SK-N-SH (cell line): ENCODE data around the gene FLACC1.

Experiments
- CTCF ChIP-seq: fragments of 200-600 bp; sonication (generic); IDR thresholded peaks from 2 replicates; pipeline ENCODE4 v1.6.1; 2017; ENCODE audit warnings: antibody characterized with exemption, mild to moderate bottlenecking, moderate library complexity
- JUND ChIP-seq: IDR thresholded peaks from 2 replicates; pipeline ENCODE4 v1.4.0; 2012
- MAX ChIP-seq: IDR thresholded peaks from 2 replicates; pipeline ENCODE4 v1.4.0; 2012; ENCODE audit warnings: low read depth
- MXI1 ChIP-seq: IDR thresholded peaks from 2 replicates; pipeline ENCODE4 v1.6.1; 2012; ENCODE audit warnings: mild to moderate bottlenecking, low read depth, low read length, improper control_type of control experiment
- POLR2AphosphoS5 ChIP-seq: IDR thresholded peaks from 2 replicates; pipeline ENCODE4 v1.6.1; 2012; ENCODE audit warnings: low read depth, low read length
- RFX5 ChIP-seq: IDR thresholded peaks from 2 replicates; pipeline ENCODE4 v1.6.1; 2012; ENCODE audit warnings: mild to moderate bottlenecking, improper control_type of control experiment, low read length
- SIN3A ChIP-seq: IDR thresholded peaks from 2 replicates; pipeline ENCODE4 v1.6.1; 2012; ENCODE audit warnings: low read depth, mild to moderate bottlenecking, low read length, moderate library complexity, borderline replicate concordance
- USF2 ChIP-seq: fragments of 150-350 bp; IDR thresholded peaks from 2 replicates; pipeline ENCODE4 v1.6.1; 2017; ENCODE audit warnings: antibody characterized with exemption, low read length, low read depth, borderline replicate concordance
- YY1 ChIP-seq: IDR thresholded peaks from 2 replicates; pipeline ENCODE4 v1.4.0; 2012; ENCODE audit warnings: low read depth, mild to moderate bottlenecking
- ZBTB33 ChIP-seq: IDR thresholded peaks from 2 replicates; pipeline ENCODE4 v1.4.0; 2012; ENCODE audit warnings: low read depth, borderline replicate concordance

- TF ChIP-seq JUND (no peak), CTCF (no peak), SIN3A (no peak), RFX5 (no peak), USF2 (no peak), MXI1 (no peak), ZBTB33 (no peak), MAX (no peak), YY1 (no peak), POLR2AphosphoS5 (no peak)
Observed at GRCh38 chr2:201280191-201281040, 76.7 kb downstream of the FLACC1 start.
